ENCODE data around the gene CARMIL1. TPM values are rescaled to one million over a fixed set of nuclear protein-coding genes. Genes with fewer than 3 reads are reported as not detected.

CARMIL1 gene
- total RNA-seq, 4 donors from 2014 or later, result 6.2 to 17.2 (median 11.5) TPM

- ATAC-seq, result no peak
- H3K9me3 ChIP-seq, result peaks cover 0 to 8% (median 0%) of the 10 kb centered on the region in 3 donors
- peaks cover 24% of the 10 kb centered on the region for H3K27me3 ChIP-seq
- H3K27ac ChIP-seq, result no peak overlapping the region
- H3K4me3 ChIP-seq, result no peak overlapping the region
- no peaks in the 10 kb centered on the region for H3K4me1 ChIP-seq
- H3K36me3 ChIP-seq, result no peaks in the 10 kb centered on the region
- 42 to 59% methylated on average over 4 of the region's 4 CpGs for WGBS, 2 donors (ENCODE audit: low coverage in 1 of 2)
- no peak for TF ChIP-seq POLR2A (IDR thresholded peaks at IDR 0.05)
- TF ChIP-seq POLR2AphosphoS5 (IDR thresholded peaks at IDR 0.05), result no peak
- no peak for TF ChIP-seq EP300 (IDR thresholded peaks at IDR 0.05)
- TF ChIP-seq CTCF (IDR thresholded peaks at IDR 0.05), result no peak
Observed at GRCh38 chr6:25645916-25646315, 366.7 kb downstream of the CARMIL1 start.

- Histone ChIP-seq H3K27me3 (peaks cover 41% of the 10 kb centered on the region), H3K4me3 (no peak overlapping the region), H3K9me3 (no peaks in the 10 kb centered on the region), H3K27ac (no peak overlapping the region), H3K36me3 (no peaks in the 10 kb centered on the region), H3K4me1 (peaks cover 0 to 6% (median 0%) of the 10 kb centered on the region in 3 donors)
- no peak for ATAC-seq
- WGBS, 2 donors (ENCODE audit: low coverage in 1 of 2), result 53% methylated on average over 1 of the region's 1 CpG; no CpG with 5 or more reads in 1 of the 2 donors
- TF ChIP-seq POLR2AphosphoS5 (IDR thresholded peaks at IDR 0.05), result no peak
- TF ChIP-seq CTCF (IDR thresholded peaks at IDR 0.05), result no peak
- TF ChIP-seq POLR2A (IDR thresholded peaks at IDR 0.05), result no peak
Observed at GRCh38 chr6:25649611-25650010, 370.4 kb downstream of the CARMIL1 start.

GRCh38 chr6:25652007-25652515 is 372.9 kb downstream of the CARMIL1 start, which contains the start of gene SCGN:
TSS of gene SCGN (plus strand) at chr6:25652215. CDS start at chr6:25652404, 189 bp downstream.
- Histone ChIP-seq H3K4me1 (peaks cover 0 to 6% (median 0%) of the 10 kb centered on the region in 3 donors), H3K27me3 (peaks cover 56% of the 10 kb centered on the region), H3K27ac (no peak within 1 kb of the TSS), H3K36me3 (no peaks in the 10 kb centered on the region), H3K9me3 (no peaks in the 10 kb centered on the region), H3K4me3 (no peak within 1 kb of the TSS)
- no peak for ATAC-seq
- TF ChIP-seq CTCF (IDR thresholded peaks at IDR 0.05) (no peak), POLR2A (IDR thresholded peaks at IDR 0.05) (no peak), POLR2AphosphoS5 (IDR thresholded peaks at IDR 0.05) (no peak), EP300 (IDR thresholded peaks at IDR 0.05) (no peak)
- WGBS, 2 donors (ENCODE audit: low coverage in 1 of 2), result 3% methylated on average over 4 of the region's 35 CpGs; no CpG with 5 or more reads in 1 of the 2 donors

DNA sequence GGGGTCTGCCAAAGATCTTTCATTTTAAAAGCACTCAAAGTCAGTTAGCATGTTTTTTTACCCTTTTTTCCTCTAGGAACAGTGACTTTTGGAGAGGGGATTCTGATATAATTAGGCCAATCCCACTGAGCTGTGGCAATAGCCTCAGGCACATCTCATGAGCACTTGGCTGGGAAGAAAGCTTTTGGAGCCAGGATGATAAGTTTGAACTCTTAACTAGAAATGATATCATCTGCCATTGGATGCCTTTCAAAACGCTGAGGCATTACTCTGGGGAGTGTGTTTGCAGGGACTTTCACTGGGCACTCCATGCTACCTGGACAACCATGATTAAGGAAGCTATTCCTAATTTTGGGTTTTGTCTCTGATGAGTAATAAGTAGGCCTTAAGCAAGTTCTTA is 376.5 kb downstream of the CARMIL1 start:
- 38% methylated on average over 1 of the region's 1 CpG; no CpG with 5 or more reads in 1 of the 2 donors for WGBS, 2 donors (ENCODE audit: low coverage in 1 of 2)
- no peaks in the 10 kb centered on the region for H3K36me3 ChIP-seq
- no peak overlapping the region for H3K27ac ChIP-seq
- TF ChIP-seq EP300 (IDR thresholded peaks at IDR 0.05) (no peak), CTCF (IDR thresholded peaks at IDR 0.05) (no peak), POLR2AphosphoS5 (IDR thresholded peaks at IDR 0.05) (no peak), POLR2A (IDR thresholded peaks at IDR 0.05) (no peak)
- peaks cover 55% of the 10 kb centered on the region for H3K27me3 ChIP-seq
- no peak overlapping the region for H3K4me3 ChIP-seq
- peaks cover 0 to 6% (median 0%) of the 10 kb centered on the region in 3 donors for H3K4me1 ChIP-seq
- no peaks in the 10 kb centered on the region for H3K9me3 ChIP-seq
- ATAC-seq, result no peak

DNA sequence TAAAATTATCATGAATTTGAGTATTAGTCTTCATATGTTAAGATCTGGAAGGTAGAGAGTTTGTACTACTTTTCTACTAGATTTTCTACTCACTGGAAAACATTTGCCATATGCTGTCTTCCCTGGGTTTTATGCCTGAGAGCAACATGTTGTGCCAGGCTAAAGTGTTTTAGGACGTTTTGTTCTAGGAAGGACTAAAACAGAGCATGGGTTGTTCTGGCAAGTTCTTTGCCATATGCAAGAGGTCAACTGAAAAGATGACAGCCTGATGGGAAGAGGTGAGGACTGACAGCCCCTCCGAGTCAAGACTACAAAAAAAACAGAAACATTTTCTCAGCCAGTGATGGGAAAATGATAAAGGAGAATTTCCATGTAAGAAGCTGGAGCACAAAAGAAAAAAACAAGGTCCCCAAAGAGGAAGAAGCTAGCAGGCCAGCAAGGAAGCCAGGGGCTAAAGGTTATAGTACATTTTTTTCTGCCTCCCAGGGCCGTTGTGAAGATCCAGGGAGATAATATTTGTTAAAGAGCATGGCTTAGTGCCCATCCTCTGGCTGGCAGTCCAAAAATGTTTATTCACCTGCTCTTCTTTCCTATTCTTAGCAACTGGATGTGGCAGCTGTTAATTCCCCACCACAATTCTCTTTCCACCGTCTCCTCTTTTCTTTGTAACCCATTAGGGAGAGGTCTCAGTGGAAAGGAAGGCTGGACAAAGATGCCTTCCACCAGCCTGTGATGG is 380.6 kb downstream of the CARMIL1 start:
- Histone ChIP-seq H3K27me3 (peaks cover 23% of the 10 kb centered on the region), H3K9me3 (no peaks in the 10 kb centered on the region), H3K4me1 (no peaks in the 10 kb centered on the region), H3K4me3 (no peak overlapping the region), H3K27ac (no peak overlapping the region), H3K36me3 (no peaks in the 10 kb centered on the region)
- 11 to 23% methylated on average over 4 of the region's 4 CpGs for WGBS, 2 donors (ENCODE audit: low coverage in 1 of 2)
- TF ChIP-seq EP300 (IDR thresholded peaks at IDR 0.05) (no peak), POLR2A (IDR thresholded peaks at IDR 0.05) (no peak), POLR2AphosphoS5 (IDR thresholded peaks at IDR 0.05) (no peak), CTCF (IDR thresholded peaks at IDR 0.05) (no peak)
- no peak for ATAC-seq
